WTC11 (cell line): ENCODE data around the gene PTPRN2. TPM values are rescaled to one million over a fixed set of nuclear protein-coding genes. Genes with fewer than 3 reads are reported as not detected.

Experiments used
- ATAC-seq: fragments of 200-7000 bp; cut with Tn5 transposase; 2 replicates; pipeline ENCODE4 v1.10.0; 2021; ENCODE audit warnings: mild to moderate bottlenecking, moderate library complexity
- CTCF ChIA-PET: fragments of 300-600 bp; sonication (Branson Sonifier 250); formaldehyde crosslinking; loops from one replicate; lab custom pipeline; 2021; ENCODE audit warnings: antibody characterized with exemption; lab: Charles Lee
- POLR2A ChIA-PET: fragments of 350-600 bp; sonication (Branson Sonifier 250); formaldehyde crosslinking; loops from one replicate; lab custom pipeline; 2021; ENCODE audit warnings: antibody characterized with exemption; lab: Charles Lee
- DNase-seq: peaks from one replicate; pipeline ENCODE4 v3.0.0; 2021; ENCODE audit warnings: low spot score
- H3K27ac Mint-ChIP-seq: 2 replicates; pipeline ENCODE4 v1.8.0; 2021; ENCODE audit warnings: mixed read lengths
- H3K27me3 Mint-ChIP-seq: 2 replicates; pipeline ENCODE4 v1.8.0; 2021; ENCODE audit warnings: low read depth, mild to moderate bottlenecking, moderate library complexity, mixed read lengths
- H3K36me3 Mint-ChIP-seq: 2 replicates; pipeline ENCODE4 v1.8.0; 2021; ENCODE audit warnings: mixed read lengths
- H3K4me1 Mint-ChIP-seq: 2 replicates; pipeline ENCODE4 v1.8.0; 2022; ENCODE audit warnings: mixed read lengths
- H3K4me3 Mint-ChIP-seq: 2 replicates; pipeline ENCODE4 v1.8.0; 2021; ENCODE audit warnings: mild to moderate bottlenecking, moderate library complexity, mixed read lengths
- H3K9me3 Mint-ChIP-seq: 2 replicates; pipeline ENCODE4 v1.8.0; 2021; ENCODE audit warnings: mixed read lengths
- AFF4 ChIP-seq: sonication (generic); formaldehyde crosslinking; IDR thresholded peaks from 2 replicates; pipeline ENCODE4 v1.8.1; 2023; ENCODE audit warnings: mild to moderate bottlenecking, missing genetic modification reagents, borderline replicate concordance
- ATF2 ChIP-seq: sonication (generic); formaldehyde crosslinking; IDR thresholded peaks from 2 replicates; pipeline ENCODE4 v1.8.1; 2022; ENCODE audit warnings: low read depth, missing genetic modification reagents, borderline replicate concordance
- ATF6 ChIP-seq: sonication (generic); formaldehyde crosslinking; IDR thresholded peaks from 2 replicates; pipeline ENCODE4 v1.8.1; 2023; ENCODE audit warnings: mild to moderate bottlenecking, missing genetic modification reagents
- CBFB ChIP-seq: sonication (generic); formaldehyde crosslinking; IDR thresholded peaks from 2 replicates; pipeline ENCODE4 v1.8.1; 2022; ENCODE audit warnings: mild to moderate bottlenecking, low read depth, missing genetic modification reagents
- FOXK1 ChIP-seq: sonication (generic); formaldehyde crosslinking; IDR thresholded peaks from 2 replicates; pipeline ENCODE4 v1.8.0; 2022; ENCODE audit warnings: mild to moderate bottlenecking, moderate library complexity, missing genetic modification reagents
- IRF2 ChIP-seq: sonication (generic); formaldehyde crosslinking; IDR thresholded peaks from 2 replicates; pipeline ENCODE4 v1.8.0; 2022; ENCODE audit warnings: low read depth, missing genetic modification reagents, borderline replicate concordance
- MLX ChIP-seq: sonication (generic); formaldehyde crosslinking; IDR thresholded peaks from 2 replicates; pipeline ENCODE4 v1.8.1; 2023; ENCODE audit warnings: mild to moderate bottlenecking, missing genetic modification reagents, moderate library complexity
- NR1H2 ChIP-seq: sonication (generic); formaldehyde crosslinking; IDR thresholded peaks from 2 replicates; pipeline ENCODE4 v1.9.0; 2021; ENCODE audit warnings: mild to moderate bottlenecking, moderate library complexity, missing genetic modification reagents
- RORB ChIP-seq: fragments of 250-450 bp; sonication (Bioruptor Pico); IDR thresholded peaks from 2 replicates; pipeline ENCODE4 v1.9.0; 2021; ENCODE audit warnings: mild to moderate bottlenecking
- ZBTB43 ChIP-seq: sonication (generic); formaldehyde crosslinking; IDR thresholded peaks from 2 replicates; pipeline ENCODE4 v1.8.1; 2023; ENCODE audit warnings: mild to moderate bottlenecking, missing genetic modification reagents
- ZNF281 ChIP-seq: sonication (generic); formaldehyde crosslinking; IDR thresholded peaks from 2 replicates; pipeline ENCODE4 v1.8.0; 2023; ENCODE audit warnings: mild to moderate bottlenecking, missing genetic modification reagents
- ZNF425 ChIP-seq: fragments of 250-450 bp; sonication (Bioruptor Pico); conservative IDR thresholded peaks from 2 replicates; pipeline ENCODE4 v1.9.0; 2021; ENCODE audit warnings: mild to moderate bottlenecking
- ZNF532 ChIP-seq: fragments of 250-450 bp; sonication (Bioruptor Pico); IDR thresholded peaks from 2 replicates; pipeline ENCODE4 v1.9.0; 2021; ENCODE audit warnings: mild to moderate bottlenecking, borderline replicate concordance
- ZSCAN18 ChIP-seq: fragments of 250-450 bp; sonication (Bioruptor Pico); IDR thresholded peaks from 2 replicates; pipeline ENCODE4 v2.1.2; 2022; ENCODE audit warnings: mild to moderate bottlenecking, moderate library complexity
- total RNA-seq: library from RNA; stranded (reverse); gene quantifications from 3 replicates; pipeline ENCODE4 v1.2.3, GENCODE V29; 2021

PTPRN2 gene
- total RNA-seq, 1 experiment from 2014 or later, result 4.7 TPM

GRCh38 chr7:157668221-157668883, 919.3 kb downstream of the PTPRN2 start:
- Mint-ChIP-seq H3K36me3 (peaks cover 22% of the 10 kb centered on the region), H3K4me1 (no peaks in the 10 kb centered on the region), H3K4me3 (no peak overlapping the region), H3K9me3 (peaks cover 23% of the 10 kb centered on the region), H3K27me3 (peaks cover 8% of the 10 kb centered on the region), H3K27ac (no peak overlapping the region)
- POLR2A ChIA-PET, result no interaction called here
- TF ChIP-seq ZNF425 (CRISPR knock-in tag) (no peak), NR1H2 (CRISPR knock-in tag) (no peak), ATF2 (CRISPR knock-in tag) (no peak), IRF2 (CRISPR knock-in tag) (no peak), CBFB (no peak), AFF4 (no peak), ZNF281 (CRISPR knock-in tag) (no peak), ATF6 (CRISPR knock-in tag) (no peak), ZBTB43 (CRISPR knock-in tag) (no peak), ZNF532 (CRISPR knock-in tag) (no peak), FOXK1 (CRISPR knock-in tag) (no peak), ZSCAN18 (CRISPR knock-in tag) (no peak), RORB (CRISPR knock-in tag) (no peak), MLX (no peak)
- CTCF ChIA-PET, result no interaction called here
- ATAC-seq (no peak), DNase-seq (no peak)
